Liver (tissue), 9 donors: Measurements from ENCODE around the gene HTRA1. TPM values are rescaled to one million over a fixed set of nuclear protein-coding genes. Genes with fewer than 3 reads are reported as not detected.

Source experiments
- DNase-seq: peaks from one replicate; pipeline ENCODE4 v3.0.0-alpha.2; 2017; ENCODE audit warnings: low spot score
- H3K27ac ChIP-seq, 2 donors: one replicate each; pipeline ENCODE4 v1.7.0; 2013; ENCODE audit warnings: inconsistent platforms in 2 of 2, low read length in 2 of 2, control low read depth in 1 of 2, low read depth in 1 of 2, mild to moderate bottlenecking in 1 of 2
- H3K27me3 ChIP-seq, 4 donors: one replicate each; pipeline versions ENCODE4 v1.6.1 to v1.7.0; 2013; ENCODE audit warnings: low read length in 3 of 4, inconsistent platforms in 1 of 4, mild to moderate bottlenecking in 1 of 4, moderate library complexity in 1 of 4; ENCODE audit not compliant: control insufficient read depth in 4 of 4, insufficient read depth in 4 of 4
- H3K36me3 ChIP-seq, 4 donors: one replicate each; pipeline versions ENCODE4 v1.6.1 to v1.7.0; 2013; ENCODE audit warnings: low read length in 3 of 4, mild to moderate bottlenecking in 3 of 4, low read depth in 1 of 4, moderate library complexity in 1 of 4; ENCODE audit not compliant: control insufficient read depth in 4 of 4, insufficient read depth in 3 of 4
- H3K4me1 ChIP-seq, 4 donors: one replicate each; pipeline versions ENCODE4 v1.6.1 to v1.7.0; 2013; ENCODE audit warnings: low read length in 3 of 4, mild to moderate bottlenecking in 3 of 4, moderate library complexity in 1 of 4; ENCODE audit not compliant: control insufficient read depth in 4 of 4, insufficient read depth in 4 of 4
- H3K4me3 ChIP-seq, 3 donors: one replicate each; pipeline versions ENCODE4 v1.6.1 to v1.7.0; 2013; ENCODE audit warnings: low read length in 3 of 3, control low read depth in 1 of 3, low read depth in 1 of 3, mild to moderate bottlenecking in 1 of 3
- H3K9ac ChIP-seq, 2 donors: one replicate each; pipeline ENCODE4 v1.7.0; 2013; ENCODE audit warnings: low read length in 2 of 2, mild to moderate bottlenecking in 2 of 2, moderate library complexity in 2 of 2, control low read depth in 1 of 2, low read depth in 1 of 2
- H3K9me3 ChIP-seq, 4 donors: one replicate each; pipeline versions ENCODE4 v1.6.1 to v1.7.0; 2013; ENCODE audit warnings: low read length in 3 of 4; ENCODE audit not compliant: control insufficient read depth in 4 of 4
- ATF3 ChIP-seq: IDR thresholded peaks from 2 replicates; pipeline ENCODE4 v1.6.1; 2016; ENCODE audit warnings: antibody characterized with exemption
- CTCF ChIP-seq: fragments of 150-350 bp; IDR thresholded peaks from 2 replicates; pipeline ENCODE4 v1.5.1; 2017; ENCODE audit warnings: improper control_type of control experiment, low read depth, low read length; ENCODE audit not compliant: missing input control
- EGR1 ChIP-seq, 2 donors: IDR thresholded peaks; 2 replicates each; pipeline ENCODE4 v1.6.1; 2016 to 2018; ENCODE audit warnings: antibody characterized with exemption in 2 of 2, low read depth in 2 of 2
- FOXA1 ChIP-seq: IDR thresholded peaks from 2 replicates; pipeline ENCODE4 v1.6.1; 2016; ENCODE audit warnings: antibody characterized with exemption
- FOXA2 ChIP-seq: IDR thresholded peaks from 2 replicates; pipeline ENCODE4 v1.6.1; 2016; ENCODE audit warnings: antibody characterized with exemption
- GABPA ChIP-seq, 2 donors: IDR thresholded peaks in 1 of 2; conservative IDR thresholded peaks in 1 of 2; 2 replicates each; pipeline ENCODE4 v1.6.1; 2016; ENCODE audit warnings: antibody characterized with exemption in 2 of 2, mild to moderate bottlenecking in 1 of 2, moderate library complexity in 1 of 2
- HNF4A ChIP-seq, 2 donors: conservative IDR thresholded peaks; 2 replicates each; pipeline ENCODE4 v1.6.1; 2016; ENCODE audit warnings: antibody characterized with exemption in 2 of 2, mild to moderate bottlenecking in 2 of 2
- HNF4G ChIP-seq: IDR thresholded peaks from 2 replicates; pipeline ENCODE4 v1.6.1; 2016; ENCODE audit warnings: antibody characterized with exemption
- JUND ChIP-seq, 2 donors: IDR thresholded peaks; 2 replicates each; pipeline ENCODE4 v1.6.1; 2016; ENCODE audit warnings: antibody characterized with exemption in 2 of 2
- MAX ChIP-seq: IDR thresholded peaks from 2 replicates; pipeline ENCODE4 v1.6.1; 2016; ENCODE audit warnings: antibody characterized with exemption
- NR2F2 ChIP-seq: IDR thresholded peaks from 2 replicates; pipeline ENCODE4 v1.6.1; 2016; ENCODE audit warnings: antibody characterized with exemption
- RAD21 ChIP-seq, 2 donors: IDR thresholded peaks; 2 replicates each; pipeline ENCODE4 v1.6.1; 2016; ENCODE audit warnings: antibody characterized with exemption in 2 of 2, mild to moderate bottlenecking in 2 of 2
- REST ChIP-seq: IDR thresholded peaks from 2 replicates; pipeline ENCODE4 v1.6.1; 2016; ENCODE audit warnings: antibody characterized with exemption, mild to moderate bottlenecking
- RXRA ChIP-seq, 2 donors: IDR thresholded peaks; 2 replicates each; pipeline ENCODE4 v1.6.1; 2017 to 2018; ENCODE audit warnings: antibody characterized with exemption in 2 of 2, mild to moderate bottlenecking in 1 of 2
- SP1 ChIP-seq: IDR thresholded peaks from 2 replicates; pipeline ENCODE4 v1.6.1; 2018; ENCODE audit warnings: antibody characterized with exemption, mild to moderate bottlenecking
- TAF1 ChIP-seq: conservative IDR thresholded peaks from 2 replicates; pipeline ENCODE4 v1.6.1; 2016; ENCODE audit warnings: antibody characterized with exemption, mild to moderate bottlenecking
- YY1 ChIP-seq: IDR thresholded peaks from 2 replicates; pipeline ENCODE4 v1.6.1; 2016; ENCODE audit warnings: antibody characterized with exemption, mild to moderate bottlenecking
- ZBTB33 ChIP-seq: IDR thresholded peaks from 2 replicates; pipeline ENCODE4 v1.6.1; 2016; ENCODE audit warnings: antibody characterized with exemption
- WGBS: extraction: QIAGEN DNeasy Blood & Tissue Kit; methylation state at CpG from one replicate; pipeline ENCODE4 v1.1.7; 2013; 5-methylcytosine and 5-hydroxymethylcytosine counted together
- polyA plus RNA-seq, 2 donors: library from polyadenylated mRNA; stranded (reverse) in 1 of 2; unstranded in 1 of 2; fragments of 200-250 nt in 1 of 2; fragments of >200 nt in 1 of 2; fragmentation: Nextera tagmentation in 1 of 2; extraction: Ambion mirVana in 1 of 2; gene quantifications; one replicate each; pipeline versions ENCODE4 v1.2.1 to v1.2.3, GENCODE V29; 2013 to 2015
- total RNA-seq, 2 donors: library from RNA; depleted of rRNA; stranded (reverse); fragments of >200 nt; gene quantifications; one replicate each; pipeline ENCODE4 v1.2.3, GENCODE V29; 2014
- donor health status: healthy.
- donor health status: healthy.
- donor health status: healthy.
- donor health status: healthy.
- donor health status: healthy.

The HTRA1 gene
- total and polyA plus RNA-seq, 4 donors: 4.3 to 289 (median 72.1) TPM

GRCh38 chr10:122541541-122542002, 80.2 kb downstream of the HTRA1 start:
- Histone ChIP-seq H3K27ac (peak overlapping the region in 1 of 2 donors; percentile 51), H3K4me3 (no peak overlapping the region), H3K9ac (no peak overlapping the region), H3K27me3 (no peaks in the 10 kb centered on the region), H3K9me3 (no peaks in the 10 kb centered on the region), H3K4me1 (peaks cover 3 to 10% (median 3%) of the 10 kb centered on the region in 4 donors), H3K36me3 (no peaks in the 10 kb centered on the region)
- TF ChIP-seq SP1 (peak; percentile 40), CTCF (no peak), NR2F2 (no peak), GABPA (IDR thresholded peaks at IDR 0.05 in 1 of 2, conservative IDR thresholded peaks at IDR 0.05 in 1 of 2) (peak in 1 of 2 donors; percentile 42), HNF4A (conservative IDR thresholded peaks at IDR 0.05) (peak; percentile 62 to 73), FOXA2 (peak; percentile 59), MAX (peak; percentile 75), RAD21 (IDR thresholded peaks at IDR 0.05) (peak; percentile 19 to 39), EGR1 (IDR thresholded peaks at IDR 0.05; ENCODE audit: low read depth in 2 of 2) (peak in 1 of 2 donors; percentile 39), HNF4G (no peak), ZBTB33 (peak; percentile 73), FOXA1 (peak; percentile 46), YY1 (peak; percentile 79), REST (peak; percentile 67), ATF3 (peak; percentile 48), TAF1 (no peak), JUND (IDR thresholded peaks at IDR 0.05) (peak; percentile 25 to 81), RXRA (IDR thresholded peaks at IDR 0.05) (peak in 1 of 2 donors; percentile 84)
- no peak for DNase-seq
- 26% methylated on average over 4 of the region's 4 CpGs for WGBS
